Activated CD4-positive, alpha-beta T cell treated with anti-CD3 and anti-CD28 coated beads for 48 hours (primary cell): ENCODE data around the gene CALHM4.

Experiments
- DNase-seq: peaks from one replicate; pipeline ENCODE4 v3.0.0-alpha.2; 2020

CALHM4 gene

DNA sequence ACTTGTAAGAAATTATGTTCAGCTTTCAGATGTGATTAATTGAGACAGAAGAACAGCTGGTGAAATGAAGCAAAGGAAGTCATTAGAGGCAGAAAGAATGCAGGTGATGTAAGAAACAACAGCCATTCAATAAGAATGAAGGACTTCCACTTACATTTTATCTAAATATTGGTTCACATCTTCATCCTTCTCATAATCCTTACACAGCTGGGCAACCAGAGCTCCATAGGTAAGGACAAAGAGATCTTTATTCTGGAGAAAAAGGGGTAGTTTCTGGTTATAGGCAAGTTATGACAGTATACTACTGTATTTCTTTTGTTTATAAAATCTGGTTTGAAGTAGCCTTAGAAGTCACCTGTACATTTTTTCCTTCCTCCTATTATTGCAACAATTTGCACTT is 10.4 kb upstream of the CALHM4 start:
- DNase-seq, result no peak

GRCh38 chr6:116545651-116546050 is 7.9 kb upstream of the CALHM4 start, which contains the start of gene TRAPPC3L:
TRAPPC3L (minus strand) TSS chr6:116545684; CDS start chr6:116545514, 170 bp downstream.
- no peak for DNase-seq

- DNase-seq, result no peak
These were observed 6.2 kb upstream of the CALHM4 start for GRCh38 chr6:116547358-116547757.

GRCh38 chr6:116550796-116551195 is 2.8 kb upstream of the CALHM4 start:
- no peak for DNase-seq

DNA sequence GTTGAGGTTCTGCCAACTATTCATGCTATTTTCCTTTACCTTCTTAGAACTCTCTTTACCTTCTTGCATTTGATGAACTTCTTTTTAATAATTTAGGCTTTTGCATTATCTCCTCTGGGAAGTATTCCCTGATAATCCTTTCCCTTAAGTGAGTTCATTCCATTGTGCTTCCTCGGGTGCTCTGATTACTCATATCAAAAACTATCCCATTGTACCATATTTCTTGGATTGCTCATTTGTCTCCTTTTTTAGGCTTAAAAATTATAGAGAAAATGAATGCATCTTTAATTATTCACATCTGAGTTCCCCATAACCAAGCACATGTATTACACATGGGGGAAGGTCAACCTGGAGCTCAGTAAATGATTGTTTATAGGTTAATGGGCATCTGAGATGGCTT is 2.5 kb downstream of the CALHM4 start:
- DNase-seq, result no peak

- no peak for DNase-seq
These were observed 3.4 kb downstream of the CALHM4 start for GRCh38 chr6:116556814-116557415.

- no peak for DNase-seq
These were observed 4.3 kb downstream of the CALHM4 start for GRCh38 chr6:116557893-116558292.

GRCh38 chr6:116560130-116560529 is 6.6 kb downstream of the CALHM4 start:
- no peak for DNase-seq

DNA sequence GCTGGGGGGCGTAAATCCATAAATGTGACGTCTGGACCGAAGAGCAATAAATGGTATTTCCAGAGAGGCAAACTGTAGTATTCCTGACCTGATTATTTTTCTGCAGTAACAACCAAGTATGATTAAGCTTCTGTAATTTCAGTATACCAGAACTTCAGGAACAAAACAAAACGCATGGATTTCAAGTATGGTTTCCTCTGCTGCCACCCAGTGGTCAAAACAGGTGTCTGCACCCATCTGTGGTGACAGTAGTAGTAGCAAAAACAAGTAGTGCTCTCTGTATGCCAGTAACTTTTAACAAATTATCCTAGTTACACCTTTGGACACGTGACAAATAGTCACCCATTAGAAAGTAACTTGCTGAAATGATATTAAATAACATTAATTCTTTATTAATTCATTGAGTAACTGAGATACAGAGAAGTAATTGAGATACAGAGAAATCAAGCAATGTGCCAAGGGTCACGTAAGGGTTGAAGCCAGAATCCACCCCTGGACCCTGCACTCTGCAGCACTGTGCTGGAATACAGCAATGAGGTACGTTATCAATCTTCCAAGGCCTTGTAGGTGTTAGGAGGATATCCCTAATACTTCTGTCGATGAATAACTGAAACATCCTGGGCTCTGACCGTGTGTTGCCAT is 7.9 kb downstream of the CALHM4 start:
- DNase-seq, result peak; percentile 78

DNA sequence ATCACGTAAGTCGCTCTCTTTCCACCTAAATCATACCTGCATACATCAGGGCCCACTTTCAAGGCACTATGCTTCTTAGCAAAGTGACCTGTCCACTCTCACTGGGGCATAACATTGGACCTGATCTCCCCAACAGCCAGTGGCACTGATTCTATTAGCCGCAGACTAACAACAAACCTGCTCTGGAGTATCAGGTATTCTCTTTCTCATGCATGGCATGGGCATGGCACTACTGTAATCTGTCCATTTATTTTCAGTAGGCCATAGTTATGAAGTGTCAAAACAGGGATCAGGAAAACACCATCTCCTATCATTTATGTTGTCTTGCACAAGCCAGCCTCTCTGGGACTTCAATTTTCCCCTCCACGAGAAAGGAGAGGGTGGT is 8.5 kb downstream of the CALHM4 start:
- no peak for DNase-seq

DNA sequence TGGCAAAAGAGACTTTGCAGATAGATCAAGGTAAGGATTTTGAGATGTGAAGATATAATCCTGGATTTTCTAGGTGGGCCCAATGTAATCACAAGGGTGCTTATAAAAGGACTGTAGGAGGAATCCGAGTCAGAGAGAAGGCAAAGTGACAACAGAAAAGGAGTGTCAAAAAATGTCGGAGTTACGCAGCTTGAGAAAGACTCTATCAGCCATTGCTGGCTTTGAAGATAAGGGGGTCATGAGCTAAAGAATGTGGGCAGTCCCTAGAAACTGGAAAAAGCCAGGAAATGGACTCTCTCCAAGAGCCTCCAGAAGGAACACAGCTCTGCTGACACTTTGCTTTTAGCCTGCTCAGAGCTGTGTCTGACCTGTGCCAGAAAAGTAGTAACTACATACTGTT is 9.1 kb downstream of the CALHM4 start:
- DNase-seq, result no peak

- DNase-seq, result no peak
These were observed 10.3 kb downstream of the CALHM4 start for GRCh38 chr6:116563830-116564229.

GRCh38 chr6:116564311-116564710 is 10.8 kb downstream of the CALHM4 start:
- DNase-seq, result no peak

DNA sequence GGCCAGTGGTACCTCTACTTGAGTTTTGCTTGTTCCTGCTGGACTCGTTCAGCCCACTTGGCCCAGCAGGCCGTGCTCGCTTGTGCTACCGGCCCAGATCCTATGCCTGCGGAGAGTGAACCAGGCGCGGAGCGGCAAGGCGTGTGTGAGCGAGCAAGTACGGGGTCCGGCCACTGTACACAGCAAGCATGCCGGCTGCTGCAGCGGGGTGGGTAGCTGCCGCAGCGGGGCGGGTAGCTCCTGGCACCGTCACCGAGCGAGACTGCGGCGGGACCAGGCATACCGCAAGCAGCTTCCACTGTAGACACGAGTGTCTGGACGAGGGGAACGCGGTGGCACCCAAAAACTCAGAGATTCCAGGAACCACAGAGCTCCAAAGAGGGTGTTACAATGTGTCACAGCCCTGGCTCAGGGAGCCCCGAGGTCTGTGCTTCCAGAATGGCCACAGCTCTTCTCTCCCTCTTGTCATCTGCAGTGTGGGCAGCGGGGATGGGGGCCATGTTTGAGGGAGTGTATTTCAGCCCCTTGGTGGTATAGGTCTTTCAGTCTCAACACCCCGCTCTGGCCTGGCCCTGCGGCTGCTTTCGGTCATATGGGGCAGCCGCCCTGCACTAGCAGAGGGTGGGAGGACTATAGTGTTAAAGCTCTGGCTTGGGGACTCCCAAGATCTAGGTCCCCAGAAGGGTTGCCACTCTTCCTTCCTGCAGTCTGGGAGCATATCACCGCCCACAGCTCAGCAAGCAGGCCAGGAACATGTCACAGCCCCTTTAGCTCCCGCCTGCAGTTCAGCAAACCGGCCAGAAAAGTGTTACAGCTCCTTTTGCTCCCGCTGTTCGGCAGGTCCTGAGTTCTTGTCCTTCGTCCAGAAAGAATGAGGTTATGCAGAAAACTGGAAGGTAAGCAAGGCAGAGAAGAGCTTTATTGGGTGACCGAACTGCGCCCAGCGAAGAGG is 11.6 kb downstream of the CALHM4 start:
- DNase-seq, result peak; percentile 22

- DNase-seq, result no peak
These were observed 14.6 kb downstream of the CALHM4 start for GRCh38 chr6:116568111-116568510.

- DNase-seq, result no peak
These were observed 15.5 kb downstream of the CALHM4 start for GRCh38 chr6:116568821-116569755.

DNA sequence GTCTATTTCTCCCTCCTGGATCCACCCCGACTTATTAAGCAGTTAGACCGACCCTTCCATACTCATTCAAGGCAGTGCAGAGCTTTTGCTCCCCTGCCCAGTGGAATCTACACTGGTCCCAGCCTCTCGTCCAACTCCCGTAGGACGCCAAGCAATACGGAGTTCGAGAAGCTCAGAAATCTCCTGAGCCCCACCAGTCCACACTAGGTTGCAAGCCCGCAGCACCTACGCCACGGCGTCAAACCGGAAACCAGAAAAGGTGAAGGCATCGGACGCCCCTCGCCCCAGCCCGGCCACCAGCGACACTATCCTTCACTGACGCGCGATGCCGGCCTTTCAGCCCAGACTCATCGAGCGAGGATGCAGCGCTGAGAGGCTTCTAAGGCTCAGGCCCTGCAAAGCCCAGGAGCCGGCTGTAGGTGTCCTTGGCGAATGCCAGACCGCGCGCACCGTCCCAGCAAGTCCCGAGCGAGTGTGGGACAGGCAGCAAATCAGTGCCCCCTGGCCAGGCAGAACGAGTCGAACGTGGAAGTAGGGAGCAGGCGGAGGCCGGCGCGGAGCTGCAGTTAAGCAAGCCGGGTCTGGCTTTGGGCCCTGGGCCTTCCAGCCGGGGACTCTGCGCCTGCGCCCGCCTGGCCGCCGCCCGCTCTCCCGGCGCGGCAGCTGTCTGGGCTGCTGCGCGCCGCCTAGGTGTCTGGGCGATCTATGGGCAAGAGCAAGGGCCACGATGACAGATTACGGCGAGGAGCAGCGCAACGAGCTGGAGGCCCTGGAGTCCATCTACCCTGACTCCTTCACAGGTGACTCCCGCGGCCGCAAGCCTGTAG is 17.5 kb downstream of the CALHM4 start, which contains the start of gene RWDD1:
TSS of gene RWDD1 (plus strand) at position 649 of the 827 bp plus-strand sequence. CDS start at position 728, 79 bp downstream.
- peak; percentile 99 for DNase-seq

- no peak for DNase-seq
These were observed 18.1 kb downstream of the CALHM4 start for GRCh38 chr6:116571683-116572000.

- peak; percentile 25 for DNase-seq
These were observed 18.6 kb downstream of the CALHM4 start for GRCh38 chr6:116572162-116572561.

DNA sequence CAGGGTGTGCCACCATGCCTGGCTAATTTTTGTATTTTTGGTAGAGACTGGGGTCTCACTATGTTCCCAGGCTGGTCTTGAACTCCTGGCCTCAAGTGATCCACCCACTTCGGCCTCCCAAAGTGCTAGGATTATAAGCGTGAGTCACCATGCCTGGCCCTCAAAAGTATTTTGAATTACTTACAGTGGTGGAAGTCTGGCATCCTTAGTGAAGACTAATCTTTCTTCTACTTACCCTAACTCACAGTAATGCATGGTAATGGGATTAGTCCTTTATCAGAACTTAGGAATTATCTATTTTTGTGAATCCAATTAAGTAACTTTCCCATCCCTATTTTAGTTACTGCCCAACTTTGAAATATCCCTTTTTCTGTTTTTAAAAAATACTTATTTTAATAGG is 21.7 kb downstream of the CALHM4 start:
- no peak for DNase-seq

DNA sequence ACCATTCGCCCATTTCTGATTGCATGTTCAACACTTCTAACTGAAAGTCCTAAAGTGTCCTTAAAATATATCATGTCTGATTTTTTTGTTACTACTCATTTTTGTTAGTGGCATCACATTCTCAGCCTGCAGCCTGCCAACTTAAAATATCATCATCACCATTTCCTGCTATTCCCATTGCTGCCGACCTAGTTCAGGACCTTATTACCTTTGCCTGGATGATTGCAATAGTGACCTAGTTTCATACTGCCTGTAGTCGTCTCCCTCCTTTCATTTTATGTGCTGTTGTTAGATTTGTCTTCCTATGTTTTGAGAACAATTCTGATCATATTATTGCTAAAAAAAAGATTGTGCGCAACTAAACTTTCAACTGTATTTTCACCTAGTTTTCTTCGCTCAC is 23.9 kb downstream of the CALHM4 start:
- DNase-seq, result no peak

DNA sequence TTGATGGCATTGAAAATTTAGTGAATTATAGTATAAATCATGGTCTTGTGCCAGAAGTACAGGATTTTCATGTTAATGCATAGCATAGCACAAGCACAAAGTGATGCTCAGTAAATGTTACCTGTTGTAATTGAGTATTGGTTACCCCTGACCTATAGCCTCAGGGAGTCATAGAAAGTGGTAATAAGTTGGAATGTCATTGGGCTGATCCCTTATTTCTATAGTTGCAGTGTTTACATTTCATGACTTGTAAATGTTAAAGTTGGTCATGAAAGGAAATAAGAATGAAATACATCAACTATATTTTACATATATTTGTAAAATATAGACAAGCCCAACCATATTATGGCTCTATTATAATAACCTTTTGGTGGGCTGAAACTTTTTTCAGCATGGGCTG is 24.8 kb downstream of the CALHM4 start:
- no peak for DNase-seq
